NCI-H2081 treated with DMSO at 0.1 percent for 48 hours (cell line): ENCODE results near the gene C12orf50.
"Not testable (repeated sequence)": the region's sequence is repeated elsewhere in the genome, so short reads cannot be mapped to it uniquely, and the experiment has no call there.

Experiments
- DNase-seq: peaks from one replicate; lab custom pipeline; 2025; lab: John Stamatoyannopoulos, UW

C12orf50 gene

DNA sequence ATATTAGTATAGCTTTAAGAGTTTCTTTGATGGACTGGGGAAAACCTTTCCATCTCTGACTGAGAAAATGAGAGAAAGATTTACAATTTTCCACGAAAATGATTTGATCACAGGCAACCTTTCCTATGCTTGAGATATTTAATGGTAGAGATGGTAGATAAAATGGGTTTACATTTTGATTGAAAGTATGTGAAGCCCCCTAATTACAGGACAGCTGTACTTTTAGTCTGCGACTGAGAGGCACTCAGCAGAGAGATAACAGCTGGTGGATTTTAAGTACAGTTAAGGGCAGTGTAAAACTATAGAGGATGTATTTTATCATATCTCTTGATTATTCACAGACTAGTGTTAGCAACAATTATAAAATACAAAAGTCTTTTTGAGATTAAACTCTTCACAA is 40.7 kb downstream of the C12orf50 start:
- DNase-seq = no peak

DNA sequence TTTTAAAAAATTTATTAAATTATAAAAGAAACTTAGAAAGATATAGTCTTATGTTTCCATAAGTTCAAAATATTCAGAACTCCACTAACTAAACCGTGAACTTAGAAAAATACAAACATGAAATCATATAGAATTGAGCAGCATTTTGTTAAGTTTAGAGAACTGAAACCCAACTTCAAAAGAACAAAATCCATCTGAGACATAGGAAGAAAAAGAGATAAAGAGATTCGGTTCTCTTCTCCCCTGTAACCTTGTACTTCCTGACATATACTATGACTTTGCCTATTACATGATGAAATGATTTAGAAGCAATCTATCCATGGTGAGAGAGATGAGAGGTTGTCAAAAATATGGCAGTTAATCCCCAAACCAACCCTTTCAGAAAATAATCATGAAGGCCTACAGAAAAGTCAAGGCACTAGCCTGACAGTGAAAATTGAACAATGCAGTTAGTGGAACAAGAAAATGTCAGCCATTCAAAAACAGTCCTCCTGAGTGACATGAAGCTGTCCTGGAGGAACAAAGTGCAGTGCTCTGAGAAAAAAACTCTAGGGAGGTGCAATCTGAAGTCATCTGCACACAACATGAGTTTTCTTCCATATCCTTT is 44.0 kb downstream of the C12orf50 start:
- no peak for DNase-seq

DNA sequence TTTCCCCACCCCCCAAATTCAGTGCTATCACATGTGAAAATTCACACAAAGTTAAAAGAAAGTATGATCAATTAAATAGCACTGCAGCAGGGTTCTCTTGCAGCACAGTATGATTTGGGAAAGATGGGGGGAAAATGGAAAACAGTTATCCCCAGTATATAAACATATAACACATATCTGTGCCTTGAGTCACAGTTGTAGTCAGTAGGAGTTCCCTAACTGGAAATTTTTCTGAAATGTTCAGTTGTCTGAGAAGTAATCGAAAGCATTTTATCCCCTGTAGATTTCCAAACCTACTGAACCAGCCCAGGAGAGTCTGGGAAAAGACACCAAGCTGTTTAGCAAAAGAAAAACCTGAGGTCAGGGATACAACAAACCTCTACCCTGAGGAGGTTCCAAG is 47.0 kb downstream of the C12orf50 start:
- DNase-seq = no peak

DNA sequence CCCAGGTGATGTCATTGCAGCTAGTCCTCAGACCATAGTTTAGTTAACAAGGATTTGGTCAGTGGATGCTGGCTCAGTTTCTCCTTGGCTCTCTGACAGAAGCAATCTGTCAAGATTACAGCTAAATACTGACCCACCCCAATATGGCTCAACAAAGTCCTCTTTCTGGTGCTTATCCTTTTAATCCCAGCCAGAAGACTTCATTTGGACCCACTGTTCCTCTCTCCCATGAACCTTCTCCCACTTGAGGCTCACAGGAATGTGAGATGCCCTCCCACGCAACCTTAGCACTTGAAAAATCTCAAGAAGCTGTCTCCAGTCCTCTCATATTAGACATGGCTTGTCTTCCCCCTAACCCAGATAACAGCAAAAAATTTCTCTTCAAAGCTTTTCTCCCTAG is 47.7 kb downstream of the C12orf50 start:
- no peak for DNase-seq

DNA sequence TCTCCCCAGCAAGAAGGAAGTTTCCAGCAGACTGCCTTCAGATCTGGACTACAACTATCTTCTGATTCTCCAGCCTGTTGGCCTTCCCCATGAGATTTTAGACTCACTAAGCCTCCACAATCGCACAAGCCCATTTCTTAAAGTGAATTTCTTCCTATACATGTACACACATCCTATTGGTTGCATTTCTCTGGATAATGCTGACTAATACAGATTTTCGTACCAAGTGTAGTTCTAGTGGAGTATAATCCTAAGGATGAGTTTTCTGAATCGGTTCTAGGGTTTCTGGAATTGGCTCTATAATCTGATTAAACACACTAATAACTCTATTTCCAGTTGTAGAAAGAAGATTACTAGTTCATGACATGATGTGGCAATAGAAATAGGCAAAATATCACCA is 53.3 kb downstream of the C12orf50 start:
- DNase-seq = no peak

DNA sequence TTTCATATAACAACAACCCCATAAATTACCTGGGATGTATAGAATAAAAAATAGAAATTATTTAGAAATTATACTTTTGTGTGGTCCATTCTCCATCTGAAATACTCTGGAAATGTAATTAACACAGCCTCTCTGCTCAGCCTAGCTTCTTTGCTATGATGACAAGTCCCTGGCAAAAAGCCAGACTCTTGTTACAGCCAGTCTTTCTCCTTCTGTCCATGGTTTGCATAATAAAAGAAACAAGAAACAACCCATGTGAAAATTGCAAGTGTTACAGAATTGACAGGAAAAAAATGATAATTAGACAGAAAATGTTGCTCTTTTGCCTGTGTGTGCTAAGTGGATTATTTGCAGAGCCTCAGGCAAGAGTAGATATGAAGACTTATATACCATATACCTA is 61.3 kb downstream of the C12orf50 start:
- no peak for DNase-seq

DNA sequence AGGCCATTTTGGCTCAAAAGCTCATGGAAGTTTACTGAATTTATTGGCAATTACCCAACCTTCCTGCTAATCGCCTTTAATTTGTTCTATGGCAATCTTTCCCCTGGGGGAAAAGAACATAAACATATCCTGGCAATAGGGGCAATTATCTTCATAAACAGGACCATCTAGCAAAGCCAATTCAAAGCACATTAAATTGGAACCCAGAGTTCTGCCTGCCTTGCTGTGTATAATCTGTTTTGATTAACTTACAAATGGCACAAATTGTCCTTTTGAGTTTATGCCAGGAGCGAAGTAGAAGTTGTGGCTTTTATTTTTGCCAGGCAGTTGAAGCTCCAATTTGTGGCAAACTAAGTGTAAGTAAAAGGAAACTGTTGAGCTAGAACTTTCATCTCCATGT is 68.6 kb downstream of the C12orf50 start:
- DNase-seq = peak; percentile 51

DNA sequence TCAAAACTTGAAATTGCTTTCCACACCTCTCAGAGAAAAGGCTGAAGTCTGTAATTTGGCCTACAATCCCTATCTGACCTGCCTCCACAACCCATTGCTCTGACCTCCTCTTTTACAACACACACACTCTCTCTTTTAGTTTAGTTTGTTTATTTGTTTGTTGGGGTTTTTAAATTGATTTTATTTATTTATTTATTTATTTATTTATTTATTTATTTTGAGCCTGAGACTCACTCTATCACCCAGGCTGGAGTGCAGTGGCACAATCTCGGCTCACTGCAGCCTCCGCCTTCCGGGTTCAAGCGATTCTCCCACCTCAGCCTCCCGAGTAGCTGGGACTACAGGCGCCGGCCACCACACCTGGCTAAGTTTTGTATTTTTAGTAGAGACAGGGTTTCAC is 75.2 kb downstream of the C12orf50 start:
- DNase-seq = not testable (repeated sequence)

DNA sequence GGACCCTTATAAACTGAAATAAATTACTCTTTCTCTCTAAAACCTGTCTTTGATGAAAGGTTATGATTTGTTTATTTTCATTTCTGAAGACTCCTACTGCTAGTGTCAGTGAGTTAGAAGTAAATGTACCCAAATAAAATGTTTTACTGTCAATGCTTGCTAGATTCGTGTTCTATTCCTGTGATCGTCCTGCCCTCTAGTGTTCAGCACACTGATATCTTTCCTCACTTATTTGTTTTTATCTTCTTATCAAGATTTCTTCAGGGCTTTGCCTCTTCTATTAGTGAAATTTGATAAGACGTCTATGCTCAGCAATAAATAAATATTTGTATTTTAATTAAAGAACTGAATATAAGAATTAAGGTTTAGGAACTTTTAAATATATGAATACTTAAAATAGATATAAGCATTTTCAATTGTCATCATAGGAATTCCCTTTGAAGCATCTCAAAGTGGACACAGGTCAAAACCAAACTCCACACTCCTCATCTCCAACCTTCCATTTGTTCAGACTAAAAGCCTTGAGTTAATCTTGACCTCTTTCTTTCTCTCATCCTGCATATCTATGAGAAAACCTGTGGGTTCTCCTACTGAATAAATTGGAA is 75.8 kb downstream of the C12orf50 start:
- DNase-seq = no peak

DNA sequence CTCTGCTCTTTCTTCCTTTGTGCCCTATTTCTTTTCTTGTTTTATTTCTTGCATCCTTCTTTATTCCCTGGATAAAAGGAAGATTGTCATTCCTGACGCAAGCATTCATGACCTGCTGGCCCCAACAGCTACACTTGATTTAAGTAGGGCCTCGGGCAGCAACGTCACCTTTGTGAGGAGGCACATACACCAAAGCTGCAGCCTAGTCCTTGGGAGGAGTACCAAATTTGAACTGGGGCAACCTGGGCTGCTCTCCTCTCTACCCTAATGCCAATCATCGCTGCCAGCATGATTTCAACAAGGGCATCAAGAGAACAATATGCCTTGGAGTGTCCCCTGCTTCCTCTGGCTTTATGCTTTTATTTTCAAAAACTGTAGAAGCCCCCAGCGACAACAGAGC is 76.4 kb downstream of the C12orf50 start:
- DNase-seq = no peak

DNA sequence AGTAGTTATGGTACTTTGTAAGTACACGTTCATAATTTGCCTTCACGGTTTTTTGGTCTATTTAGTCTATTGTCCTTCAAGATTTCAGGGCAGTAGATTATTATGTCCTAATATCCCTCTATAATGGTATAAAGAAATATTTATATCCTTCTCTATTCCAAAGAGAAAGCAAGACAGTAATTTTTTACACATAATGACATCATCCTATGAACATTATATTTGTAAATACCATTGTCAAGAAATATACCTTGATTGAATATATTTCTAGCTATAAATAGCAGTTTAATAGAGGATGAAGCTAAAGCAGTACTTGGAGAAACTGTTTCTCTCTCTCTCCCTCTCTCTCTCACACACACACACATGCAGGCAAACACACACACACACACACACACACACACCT is 77.0 kb downstream of the C12orf50 start:
- no peak for DNase-seq

DNA sequence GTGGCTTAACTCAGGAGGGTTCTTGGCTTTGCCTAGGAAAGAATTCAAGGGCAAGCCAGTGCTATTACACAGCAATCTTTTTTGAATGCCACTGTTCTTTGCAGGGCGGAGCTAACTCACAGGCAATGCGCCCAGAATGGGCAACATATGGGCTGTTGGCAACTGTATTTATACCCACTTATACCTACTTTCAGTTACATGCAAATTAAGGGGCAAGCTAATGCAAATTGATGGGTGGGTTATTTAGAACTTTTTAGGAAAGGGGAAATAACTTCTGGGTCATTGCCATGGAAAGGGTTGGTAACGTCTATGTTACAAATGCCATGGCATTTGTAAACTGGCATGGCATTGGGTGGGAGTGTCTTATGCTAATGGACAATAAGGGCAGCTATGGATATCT is 85.4 kb downstream of the C12orf50 start:
- no peak for DNase-seq

DNA sequence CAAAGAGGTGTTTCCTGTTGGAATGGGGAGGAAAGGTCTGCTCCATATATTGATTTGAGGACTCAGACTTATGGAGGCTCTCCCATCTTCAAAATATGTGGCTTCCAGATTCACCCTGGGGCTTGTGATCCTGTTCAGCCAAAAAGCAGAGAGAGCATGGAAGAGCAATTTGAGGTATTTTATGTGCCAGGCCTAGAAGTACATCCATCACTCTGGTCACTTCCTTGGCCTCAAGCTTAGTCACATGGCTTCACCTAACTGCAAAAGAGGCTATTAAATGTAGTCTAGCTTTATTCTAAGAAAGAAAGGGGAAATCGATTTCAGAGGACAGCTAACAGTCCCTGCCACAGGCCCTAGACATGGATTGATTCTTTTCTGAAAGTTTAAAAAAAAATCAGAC is 86.2 kb downstream of the C12orf50 start:
- DNase-seq = no peak

DNA sequence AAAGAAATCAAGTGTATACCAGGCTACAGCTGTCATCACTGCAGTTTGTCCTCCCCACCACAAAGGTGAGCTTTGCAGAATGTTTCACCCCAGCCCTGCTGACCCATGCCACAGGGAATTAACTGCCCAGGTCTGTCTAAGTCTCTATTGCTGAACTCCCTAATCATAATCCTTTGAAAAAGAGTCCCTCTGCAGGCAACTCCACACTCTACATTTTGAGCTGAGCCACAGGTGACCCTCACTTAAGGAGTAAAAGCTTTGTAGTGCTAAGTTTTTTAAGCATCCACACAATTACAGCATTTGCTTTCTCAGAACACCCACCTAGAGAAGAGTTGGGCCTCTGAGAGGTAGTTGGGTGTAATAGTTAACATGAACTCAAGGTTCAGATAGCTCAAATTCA is 90.0 kb downstream of the C12orf50 start:
- no peak for DNase-seq

DNA sequence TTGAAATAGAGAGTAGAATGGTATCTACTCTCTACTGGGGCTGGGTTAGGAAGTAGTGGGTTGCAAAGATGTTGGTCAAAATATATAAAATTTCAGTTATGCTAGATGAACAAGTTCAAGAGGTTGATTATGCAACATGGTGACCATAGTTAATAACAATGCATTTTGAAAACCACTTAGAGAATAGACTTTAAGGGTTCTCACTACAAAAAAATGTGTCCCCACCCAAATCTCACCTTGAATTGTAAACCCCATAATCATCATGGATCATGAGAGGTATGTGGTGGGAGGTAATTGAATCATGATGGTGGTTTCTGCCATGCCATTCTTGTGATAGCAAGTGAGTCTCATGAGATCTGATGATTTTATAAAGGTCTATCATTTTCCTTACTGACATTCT is 94.0 kb downstream of the C12orf50 start:
- DNase-seq = no peak

DNA sequence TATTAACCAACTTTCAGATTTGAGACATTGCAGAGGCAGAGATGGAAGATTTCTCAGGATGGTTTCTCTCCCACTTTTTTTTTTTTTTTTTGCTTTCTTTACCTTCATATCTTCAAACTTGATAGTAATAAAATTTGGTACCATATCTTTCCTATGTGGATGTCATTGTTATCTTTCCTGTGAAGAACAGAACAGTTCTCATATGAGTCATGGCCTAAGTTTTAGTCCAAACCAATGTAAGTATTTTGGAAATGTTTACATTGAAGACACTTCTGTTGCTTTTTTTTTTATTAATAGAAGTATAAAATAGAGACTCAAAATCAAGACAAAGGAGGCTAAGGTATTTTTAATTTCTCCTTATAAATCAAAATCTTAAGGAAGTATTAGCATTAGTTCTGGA is 95.2 kb downstream of the C12orf50 start:
- no peak for DNase-seq

DNA sequence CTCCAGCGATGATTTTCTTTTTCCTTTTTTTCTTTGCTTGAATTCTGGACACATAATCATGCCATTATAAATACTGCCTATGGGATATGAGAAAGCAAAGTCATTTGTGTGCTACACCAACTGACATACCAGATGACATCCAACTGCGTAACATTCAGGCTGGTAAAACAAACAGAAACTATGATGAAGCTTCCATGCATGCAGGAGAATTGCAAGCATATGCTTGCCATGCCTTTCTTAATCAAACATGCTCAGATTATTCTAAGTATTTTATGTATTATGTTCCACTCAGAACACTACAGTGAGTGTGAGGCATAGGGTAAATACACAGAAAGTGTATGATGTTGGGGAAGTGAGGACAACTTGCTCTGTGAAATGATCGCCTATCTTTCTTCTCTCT is 97.4 kb downstream of the C12orf50 start:
- DNase-seq = no peak

DNA sequence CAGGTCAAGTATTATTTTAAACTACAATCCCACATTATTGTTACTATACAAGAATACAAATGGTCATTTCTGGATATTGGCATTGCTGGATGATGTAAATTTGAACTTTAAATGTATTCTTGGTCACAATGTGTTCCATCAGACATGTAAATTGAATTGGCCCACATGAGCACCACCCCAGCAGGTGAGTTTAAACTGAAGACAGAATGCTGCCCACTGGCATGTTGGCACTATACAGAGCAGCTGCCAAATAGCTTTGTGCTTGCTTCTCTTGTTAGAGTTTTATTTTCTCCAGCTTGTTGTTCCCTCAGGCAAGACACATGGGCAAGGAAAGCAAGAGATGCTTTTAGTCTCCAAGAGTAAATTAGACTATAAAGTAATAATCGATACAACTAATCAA is 98.6 kb downstream of the C12orf50 start:
- no peak for DNase-seq
